ENCODE data around the gene MAP4K5. TPM values are rescaled to one million over a fixed set of nuclear protein-coding genes. Genes with fewer than 3 reads are reported as not detected.
"Not testable (repeated sequence)": the region's sequence is repeated elsewhere in the genome, so short reads cannot be mapped to it uniquely, and the experiment has no call there.

Gene MAP4K5
- total and polyA plus RNA-seq, 4 donors: 55.5 to 91.3 (median 66.7) TPM

DNA sequence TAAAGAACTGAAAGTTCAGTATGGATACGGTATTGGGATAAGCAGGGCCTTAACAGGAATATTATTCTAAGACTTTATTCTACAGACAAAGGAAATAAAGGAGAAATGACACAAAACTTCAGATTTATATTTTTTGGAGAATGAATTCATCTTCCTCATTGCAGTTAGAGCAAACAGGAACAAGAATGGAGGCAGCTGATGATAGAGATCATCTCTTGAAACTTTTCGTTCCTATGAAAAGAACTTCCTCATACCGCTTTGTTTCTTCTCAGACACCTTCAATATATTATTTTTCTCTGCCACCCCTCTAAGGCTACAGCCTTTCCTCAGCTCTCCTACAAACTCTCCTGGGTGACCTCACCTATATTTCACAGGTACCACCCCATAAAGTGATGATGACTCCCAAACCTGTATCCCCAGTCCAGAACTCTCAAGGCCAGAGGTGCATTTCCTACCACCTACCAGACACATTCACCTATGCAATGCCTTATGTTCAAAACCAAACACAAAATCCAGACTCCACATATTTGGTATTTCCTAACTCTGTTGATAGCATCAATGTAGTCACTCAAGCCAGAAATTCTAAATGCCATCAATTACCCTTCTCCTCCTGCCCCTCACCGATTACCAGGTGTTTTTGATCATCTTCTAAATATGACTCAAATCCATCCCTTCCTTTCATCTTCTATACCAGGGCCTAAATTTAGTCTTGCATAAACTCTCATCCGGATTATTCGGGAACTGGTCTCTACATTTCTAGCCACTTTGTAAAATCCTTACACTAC, 7.4 kb downstream of the MAP4K5 start:
- Histone ChIP-seq H3K4me3 (ENCODE audit: low read depth, low read length) (no peak overlapping the region), H3K27me3 (ENCODE audit: control insufficient read depth, insufficient read depth, low read length) (no peaks in the 10 kb centered on the region), H3K9me3 (ENCODE audit: control insufficient read depth, insufficient read depth, low read length) (no peaks in the 10 kb centered on the region), H3K4me1 (ENCODE audit: control insufficient read depth, insufficient read depth, low read length) (peaks cover 6% of the 10 kb centered on the region), H3K27ac (ENCODE audit: low read depth, low read length) (no peak overlapping the region), H3K36me3 (ENCODE audit: control insufficient read depth, insufficient read depth, low read length) (no peaks in the 10 kb centered on the region)
- WGBS (ENCODE audit: insufficient coverage): 85% methylated on average over 5 of the region's 6 CpGs
- no peak for DNase-seq (ENCODE audit: low read depth in 4 of 6, low spot score in 6 of 6)

GRCh38 chr14:50524060-50524459, 8.3 kb downstream of the MAP4K5 start:
- H3K27ac ChIP-seq (ENCODE audit: low read depth, low read length): no peak overlapping the region
- no CpG with 5 or more reads among the region's 2 CpGs for WGBS (ENCODE audit: insufficient coverage)
- H3K27me3 ChIP-seq (ENCODE audit: control insufficient read depth, insufficient read depth, low read length): no peaks in the 10 kb centered on the region
- no peak for DNase-seq (ENCODE audit: low read depth in 4 of 6, low spot score in 6 of 6)
- H3K4me3 ChIP-seq (ENCODE audit: low read depth, low read length): no peak overlapping the region
- H3K9me3 ChIP-seq (ENCODE audit: control insufficient read depth, insufficient read depth, low read length): no peaks in the 10 kb centered on the region
- peaks cover 4% of the 10 kb centered on the region for H3K4me1 ChIP-seq (ENCODE audit: control insufficient read depth, insufficient read depth, low read length)
- H3K36me3 ChIP-seq (ENCODE audit: control insufficient read depth, insufficient read depth, low read length): no peaks in the 10 kb centered on the region

DNA sequence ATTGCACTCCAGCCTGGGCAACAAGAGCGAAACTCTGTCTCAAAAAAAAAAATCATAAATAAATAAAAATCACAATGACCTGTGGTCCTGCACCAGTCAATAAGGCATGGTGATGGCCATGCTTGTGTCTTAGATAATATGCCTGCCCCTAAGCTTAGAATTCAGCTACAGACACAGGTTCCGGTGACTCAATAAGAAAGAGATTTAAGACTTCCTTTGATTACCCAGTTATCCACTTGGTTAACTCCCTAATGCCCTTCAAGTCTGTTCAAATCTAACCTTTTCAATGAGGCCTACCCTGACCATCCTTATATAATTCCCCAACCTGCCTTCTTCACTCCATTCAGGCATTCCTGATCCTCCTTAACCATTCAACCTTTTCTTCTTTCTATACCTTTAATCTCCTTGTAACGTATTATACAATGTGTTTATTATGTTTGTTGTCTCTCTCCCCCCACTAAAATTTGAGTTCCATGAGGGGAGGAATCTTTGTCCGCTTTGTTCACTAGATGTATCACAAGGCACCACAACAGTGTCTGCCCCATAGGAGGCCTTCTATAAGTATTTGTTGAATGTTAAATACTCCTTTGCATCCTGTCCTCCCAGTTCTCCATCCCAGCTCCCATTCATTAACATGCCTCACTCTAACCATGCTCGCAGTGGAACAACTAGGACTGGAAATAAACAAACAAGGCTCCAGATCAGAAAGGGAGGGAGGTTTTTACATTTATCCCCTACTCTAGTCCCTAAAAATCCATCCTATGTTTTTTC, 8.9 kb downstream of the MAP4K5 start:
- Histone ChIP-seq H3K4me3 (ENCODE audit: low read depth, low read length) (no peak overlapping the region), H3K27me3 (ENCODE audit: control insufficient read depth, insufficient read depth, low read length) (no peaks in the 10 kb centered on the region), H3K36me3 (ENCODE audit: control insufficient read depth, insufficient read depth, low read length) (no peaks in the 10 kb centered on the region), H3K9me3 (ENCODE audit: control insufficient read depth, insufficient read depth, low read length) (no peaks in the 10 kb centered on the region), H3K4me1 (ENCODE audit: control insufficient read depth, insufficient read depth, low read length) (peaks cover 2% of the 10 kb centered on the region), H3K27ac (ENCODE audit: low read depth, low read length) (no peak overlapping the region)
- 60% methylated on average over 1 of the region's 5 CpGs for whole genome bisulfite sequencing (ENCODE audit: insufficient coverage)
- DNase-seq (ENCODE audit: low read depth in 4 of 6, low spot score in 6 of 6): no peak

DNA sequence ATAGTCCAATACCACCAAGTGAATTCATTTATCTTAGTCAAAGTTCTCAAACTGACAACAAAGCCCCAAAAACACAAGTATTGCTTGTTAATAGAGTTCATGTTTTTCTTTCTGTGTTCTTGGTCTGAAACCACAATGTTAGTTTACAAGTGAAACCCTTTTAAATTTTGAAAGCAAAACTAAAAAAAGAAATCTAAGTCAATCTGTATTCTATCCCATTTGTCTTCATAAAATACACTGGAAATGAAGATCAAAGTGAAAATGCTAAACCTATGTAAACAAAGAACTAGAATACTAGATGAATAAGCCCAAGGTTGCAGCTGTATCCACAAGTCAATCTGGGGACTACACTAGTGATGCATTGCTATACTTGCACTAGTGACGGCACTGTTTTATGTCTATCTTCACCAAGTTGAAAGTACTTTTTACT, 10.4 kb downstream of the MAP4K5 start:
- Histone ChIP-seq H3K4me1 (ENCODE audit: control insufficient read depth, insufficient read depth, low read length) (no peaks in the 10 kb centered on the region), H3K27ac (ENCODE audit: low read depth, low read length) (no peak overlapping the region), H3K36me3 (ENCODE audit: control insufficient read depth, insufficient read depth, low read length) (no peaks in the 10 kb centered on the region), H3K27me3 (ENCODE audit: control insufficient read depth, insufficient read depth, low read length) (no peaks in the 10 kb centered on the region), H3K9me3 (ENCODE audit: control insufficient read depth, insufficient read depth, low read length) (no peaks in the 10 kb centered on the region), H3K4me3 (ENCODE audit: low read depth, low read length) (no peak overlapping the region)
- WGBS (ENCODE audit: insufficient coverage): 80% methylated on average over 1 of the region's 1 CpG
- no peak for DNase-seq (ENCODE audit: low read depth in 4 of 6, low spot score in 6 of 6)

GRCh38 chr14:50520947-50521815, 11.2 kb downstream of the MAP4K5 start:
- H3K4me1 ChIP-seq (ENCODE audit: control insufficient read depth, insufficient read depth, low read length): no peaks in the 10 kb centered on the region
- H3K27ac ChIP-seq (ENCODE audit: low read depth, low read length): no peak overlapping the region

GRCh38 chr14:50516091-50516490, 16.3 kb downstream of the MAP4K5 start:
- no peaks in the 10 kb centered on the region for H3K27me3 ChIP-seq (ENCODE audit: control insufficient read depth, insufficient read depth, low read length)
- H3K9me3 ChIP-seq (ENCODE audit: control insufficient read depth, insufficient read depth, low read length): no peaks in the 10 kb centered on the region
- WGBS (ENCODE audit: insufficient coverage): no CpG with 5 or more reads among the region's 2 CpGs
- no peaks in the 10 kb centered on the region for H3K4me1 ChIP-seq (ENCODE audit: control insufficient read depth, insufficient read depth, low read length)
- no peak for DNase-seq (ENCODE audit: low read depth in 4 of 6, low spot score in 6 of 6)
- no peak overlapping the region for H3K4me3 ChIP-seq (ENCODE audit: low read depth, low read length)
- H3K36me3 ChIP-seq (ENCODE audit: control insufficient read depth, insufficient read depth, low read length): no peaks in the 10 kb centered on the region
- no peak overlapping the region for H3K27ac ChIP-seq (ENCODE audit: low read depth, low read length)

More at GRCh38 chr14:50520947-50521815, 11.2 kb downstream of the MAP4K5 start:
- 100% methylated on average over 1 of the region's 5 CpGs for WGBS (ENCODE audit: insufficient coverage)
- no peaks in the 10 kb centered on the region for H3K27me3 ChIP-seq (ENCODE audit: control insufficient read depth, insufficient read depth, low read length)
- no peaks in the 10 kb centered on the region for H3K9me3 ChIP-seq (ENCODE audit: control insufficient read depth, insufficient read depth, low read length)
- no peaks in the 10 kb centered on the region for H3K36me3 ChIP-seq (ENCODE audit: control insufficient read depth, insufficient read depth, low read length)
- no peak for DNase-seq (ENCODE audit: low read depth in 4 of 6, low spot score in 6 of 6)
- H3K4me3 ChIP-seq (ENCODE audit: low read depth, low read length): no peak overlapping the region

DNA sequence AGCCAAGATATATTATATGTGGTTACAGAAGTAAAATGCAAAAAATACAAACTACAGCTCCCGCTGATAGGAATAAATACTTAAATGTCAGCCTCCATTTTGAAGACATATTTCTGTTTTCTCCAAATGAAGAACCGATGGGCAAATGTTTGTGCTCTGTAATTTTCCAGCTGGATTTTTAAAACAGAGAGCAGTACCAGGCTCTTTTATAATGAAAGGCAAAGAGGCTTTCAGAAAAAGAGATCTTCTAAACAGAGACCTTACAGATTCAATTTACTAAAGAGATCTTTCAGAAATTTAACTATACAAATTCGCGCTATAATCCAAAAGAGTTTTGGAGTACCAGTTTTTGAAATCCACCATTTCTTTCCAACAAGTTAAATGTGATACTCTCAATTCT, 19.9 kb downstream of the MAP4K5 start:
- no peak overlapping the region for H3K4me3 ChIP-seq (ENCODE audit: low read depth, low read length)
- no peaks in the 10 kb centered on the region for H3K27me3 ChIP-seq (ENCODE audit: control insufficient read depth, insufficient read depth, low read length)
- no peak overlapping the region for H3K27ac ChIP-seq (ENCODE audit: low read depth, low read length)

DNA sequence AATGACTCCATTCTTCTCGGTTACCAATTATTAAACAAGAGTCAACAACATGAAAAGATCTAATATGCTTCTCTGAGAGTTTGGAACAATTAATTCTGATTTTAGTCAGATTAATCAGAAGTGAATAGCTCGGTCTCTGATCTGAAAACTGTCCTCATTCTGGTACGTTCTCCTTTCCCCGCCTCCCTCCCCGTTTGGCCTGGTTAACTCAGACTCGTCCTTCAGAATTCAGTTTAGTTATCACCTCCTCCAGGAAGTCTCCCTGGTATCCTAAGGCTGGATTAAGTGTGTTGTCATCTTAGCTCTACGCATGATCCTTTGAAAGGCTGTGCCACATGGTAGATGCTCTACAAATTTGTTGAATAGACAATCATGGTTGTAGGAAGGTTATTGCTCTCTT, 22.2 kb downstream of the MAP4K5 start:
- no peaks in the 10 kb centered on the region for H3K36me3 ChIP-seq (ENCODE audit: control insufficient read depth, insufficient read depth, low read length)
- H3K27ac ChIP-seq (ENCODE audit: low read depth, low read length): peak overlapping the region; percentile 71
- no peaks in the 10 kb centered on the region for H3K9me3 ChIP-seq (ENCODE audit: control insufficient read depth, insufficient read depth, low read length)
- no peak overlapping the region for H3K4me3 ChIP-seq (ENCODE audit: low read depth, low read length)
- H3K27me3 ChIP-seq (ENCODE audit: control insufficient read depth, insufficient read depth, low read length): no peaks in the 10 kb centered on the region
- no peak for DNase-seq (ENCODE audit: low read depth in 4 of 6, low spot score in 6 of 6)
- no peaks in the 10 kb centered on the region for H3K4me1 ChIP-seq (ENCODE audit: control insufficient read depth, insufficient read depth, low read length)
- WGBS (ENCODE audit: insufficient coverage): no CpG with 5 or more reads among the region's 7 CpGs

More for the DNA sequence above, 19.9 kb downstream of the MAP4K5 start:
- WGBS (ENCODE audit: insufficient coverage): no CpG with 5 or more reads among the region's 4 CpGs
- peak in 1 of 6 donors; percentile 17 for DNase-seq (ENCODE audit: low read depth in 4 of 6, low spot score in 6 of 6)
- no peaks in the 10 kb centered on the region for H3K36me3 ChIP-seq (ENCODE audit: control insufficient read depth, insufficient read depth, low read length)
- H3K9me3 ChIP-seq (ENCODE audit: control insufficient read depth, insufficient read depth, low read length): no peaks in the 10 kb centered on the region
- H3K4me1 ChIP-seq (ENCODE audit: control insufficient read depth, insufficient read depth, low read length): no peaks in the 10 kb centered on the region

DNA sequence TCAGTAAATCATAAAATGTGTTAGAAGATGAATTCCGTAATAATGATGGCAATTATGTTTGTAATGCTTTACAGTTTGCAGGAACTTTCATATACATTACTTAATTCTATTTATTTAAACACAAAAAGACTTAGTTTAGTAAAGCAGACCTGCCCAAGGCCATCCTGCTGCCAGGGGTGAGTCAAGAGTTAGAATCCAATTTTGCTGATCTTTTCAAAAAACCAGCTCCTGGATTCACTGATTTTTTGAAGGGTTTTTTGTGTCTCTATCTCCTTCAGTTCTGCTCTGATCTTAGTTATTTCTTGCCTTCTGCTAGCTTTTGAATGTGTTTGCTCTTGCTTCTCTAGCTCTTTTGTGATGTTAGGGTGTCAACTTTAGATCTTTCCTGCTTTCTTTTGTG, 25.3 kb downstream of the MAP4K5 start:
- not testable (repeated sequence) for H3K4me3 ChIP-seq (ENCODE audit: low read depth, low read length); H3K27me3 ChIP-seq (ENCODE audit: control insufficient read depth, insufficient read depth, low read length); H3K27ac ChIP-seq (ENCODE audit: low read depth, low read length); H3K9me3 ChIP-seq (ENCODE audit: control insufficient read depth, insufficient read depth, low read length); H3K4me1 ChIP-seq (ENCODE audit: control insufficient read depth, insufficient read depth, low read length); H3K36me3 ChIP-seq (ENCODE audit: control insufficient read depth, insufficient read depth, low read length); DNase-seq (ENCODE audit: low read depth in 4 of 6, low spot score in 6 of 6)
- no CpG with 5 or more reads among the region's 1 CpG for WGBS (ENCODE audit: insufficient coverage)
